GM19455 (cell line): ENCODE measurements around the gene GRM7.
"Not testable (repeated sequence)": the region's sequence is repeated elsewhere in the genome, so short reads cannot be mapped to it uniquely, and the experiment has no call there.

ENCODE experiments used
- ATAC-seq: cut with Tn5 transposase; IDR thresholded peaks from one replicate; pipeline ENCODE4 v1.9.1; 2021; ENCODE audit not compliant: unreplicated experiment

GRM7 gene

GRCh38 chr3:6860954-6861624 is at the start of gene GRM7:
Gene GRM7, plus strand, starts transcription at chr3:6861115.
- ATAC-seq: no peak

GRCh38 chr3:6821411-6821810 is 39.5 kb upstream of the GRM7 start:
- ATAC-seq: no peak

- ATAC-seq: no peak
Measured at GRCh38 chr3:6825524-6825923, 35.4 kb upstream of the GRM7 start.

- no peak for ATAC-seq
Measured at GRCh38 chr3:6827453-6827852, 33.5 kb upstream of the GRM7 start.

GRCh38 chr3:6844723-6845122 is 16.2 kb upstream of the GRM7 start:
- ATAC-seq: no peak

- no peak for ATAC-seq
Measured at GRCh38 chr3:6854184-6854583, 6.7 kb upstream of the GRM7 start.

GRCh38 chr3:6857510-6857909 is 3.4 kb upstream of the GRM7 start:
- ATAC-seq: no peak

- no peak for ATAC-seq
Measured at GRCh38 chr3:6860149-6860953, 564 bp upstream of the GRM7 start.

- ATAC-seq: no peak
Measured at GRCh38 chr3:6861625-6862000, 698 bp downstream of the GRM7 start.

GRCh38 chr3:6862041-6862879 is 1.3 kb downstream of the GRM7 start:
- ATAC-seq: no peak

GRCh38 chr3:6862880-6863195 is 1.9 kb downstream of the GRM7 start:
- no peak for ATAC-seq

- ATAC-seq: no peak
Measured at GRCh38 chr3:6867269-6867668, 6.4 kb downstream of the GRM7 start.

GRCh38 chr3:6878731-6879130 is 17.8 kb downstream of the GRM7 start:
- ATAC-seq: no peak

GRCh38 chr3:6912240-6912639 is 51.3 kb downstream of the GRM7 start:
- no peak for ATAC-seq

- no peak for ATAC-seq
Measured at GRCh38 chr3:6915898-6916297, 55.0 kb downstream of the GRM7 start.

GRCh38 chr3:6921066-6921465 is 60.2 kb downstream of the GRM7 start:
- ATAC-seq: no peak

GRCh38 chr3:6921876-6922275 is 61.0 kb downstream of the GRM7 start:
- ATAC-seq: no peak

GRCh38 chr3:6928064-6928463 is 67.1 kb downstream of the GRM7 start:
- no peak for ATAC-seq

- ATAC-seq: no peak
Measured at GRCh38 chr3:6929918-6930317, 69.0 kb downstream of the GRM7 start.

- not testable (repeated sequence) for ATAC-seq
Measured at GRCh38 chr3:6935418-6935817, 74.5 kb downstream of the GRM7 start.

- no peak for ATAC-seq
Measured at GRCh38 chr3:6935970-6936369, 75.1 kb downstream of the GRM7 start.

GRCh38 chr3:6962801-6963200 is 101.9 kb downstream of the GRM7 start:
- no peak for ATAC-seq
